ENCODE results near the gene TBCA.
"Not testable (repeated sequence)": the region's sequence is repeated elsewhere in the genome, so short reads cannot be mapped to it uniquely, and the experiment has no call there.

TBCA gene

GRCh38 chr5:77718934-77719610 lies 57.1 kb downstream of the TBCA start:
- Histone ChIP-seq H3K27ac (no peak overlapping the region), H4K20me1 (peaks cover 6 to 96% (median 46%) of the 10 kb centered on the region in 11 experiments; a peak in 20 of 22 replicates), H3K9me3 (replicated peaks in 1 of 11) (0 out of 22 replicates have a peak, but pooled peaks cover 0 to 4% (median 0%) of the 10 kb centered on the region in 11 experiments), H3K36me3 (peaks cover 6 to 30% (median 18%) of the 10 kb centered on the region in 11 experiments; a peak in 16 of 22 replicates), H3K27me3 (no peaks in the 10 kb centered on the region), H3K4me3 (no peak overlapping the region), H3K9ac (no peak overlapping the region), H3K4me1 (peaks cover 0 to 16% (median 0%) of the 10 kb centered on the region in 10 experiments; a peak in 1 of 20 replicates), H3K4me2 (no peak overlapping the region)
- TF ChIP-seq Cebpa-rat (IDR thresholded peaks at IDR 0.05), result no peak

GRCh38 chr5:77709993-77710685 lies 66.0 kb downstream of the TBCA start:
- peak overlapping the region in 6 of 11 experiments; percentile 6 to 38 (median 32); a peak in 9 of 22 replicates for H3K4me2 ChIP-seq
- no peak for TF ChIP-seq Cebpa-rat (IDR thresholded peaks at IDR 0.05)

GRCh38 chr5:77709340-77709739 lies 66.8 kb downstream of the TBCA start:
- Histone ChIP-seq H3K4me3 (no peak overlapping the region), H3K4me1 (peaks cover 0 to 19% (median 13%) of the 10 kb centered on the region in 10 experiments; a peak in 15 of 20 replicates), H3K9ac (no peak overlapping the region), H4K20me1 (peaks cover 10 to 91% (median 48%) of the 10 kb centered on the region in 11 experiments; a peak in 18 of 22 replicates), H3K4me2 (peak overlapping the region in 2 of 11 experiments; percentile 22 to 34; a peak in 3 of 22 replicates), H3K36me3 (peaks cover 43 to 70% (median 48%) of the 10 kb centered on the region in 11 experiments), H3K27ac (no peak overlapping the region), H3K9me3 (replicated peaks in 1 of 11) (peaks cover 0 to 3% (median 0%) of the 10 kb centered on the region in 11 experiments; a peak in 2 of 22 replicates), H3K27me3 (no peaks in the 10 kb centered on the region)
- TF ChIP-seq Cebpa-rat (IDR thresholded peaks at IDR 0.05), result no peak

More at GRCh38 chr5:77709993-77710685, 66.0 kb downstream of the TBCA start:
- H3K4me1 ChIP-seq, result peaks cover 0 to 19% (median 13%) of the 10 kb centered on the region in 10 experiments; a peak in 15 of 20 replicates
- H3K9me3 ChIP-seq (replicated peaks in 1 of 11), result no peaks in the 10 kb centered on the region
- H3K36me3 ChIP-seq, result peaks cover 36 to 62% (median 40%) of the 10 kb centered on the region in 11 experiments
- peaks cover 10 to 91% (median 56%) of the 10 kb centered on the region in 11 experiments; a peak in 18 of 22 replicates for H4K20me1 ChIP-seq
- no peak overlapping the region; a peak in 1 of 22 replicates for H3K9ac ChIP-seq
- H3K27me3 ChIP-seq, result no peaks in the 10 kb centered on the region
- no peak overlapping the region for H3K4me3 ChIP-seq
- no peak overlapping the region for H3K27ac ChIP-seq

- Histone ChIP-seq H4K20me1 (peaks cover 7 to 91% (median 36%) of the 10 kb centered on the region in 11 experiments; a peak in 18 of 22 replicates), H3K9me3 (replicated peaks in 1 of 11) (peaks cover 0 to 9% (median 0%) of the 10 kb centered on the region in 11 experiments; a peak in 2 of 22 replicates), H3K4me2 (no peak overlapping the region), H3K36me3 (peaks cover 59 to 77% (median 63%) of the 10 kb centered on the region in 11 experiments), H3K4me1 (peaks cover 0 to 19% (median 13%) of the 10 kb centered on the region in 10 experiments; a peak in 15 of 20 replicates), H3K27ac (no peak overlapping the region), H3K27me3 (no peaks in the 10 kb centered on the region), H3K9ac (no peak overlapping the region), H3K4me3 (no peak overlapping the region)
- no peak for TF ChIP-seq Cebpa-rat (IDR thresholded peaks at IDR 0.05)
These were observed 68.3 kb downstream of the TBCA start for GRCh38 chr5:77707791-77708190.

- H3K4me3 ChIP-seq, H3K9ac ChIP-seq, H3K27me3 ChIP-seq, H3K27ac ChIP-seq: not testable (repeated sequence)
- Histone ChIP-seq H4K20me1 (peaks cover 0 to 95% (median 5%) of the 10 kb centered on the region in 11 experiments; a peak in 12 of 22 replicates), H3K9me3 (replicated peaks in 1 of 11) (peaks cover 26 to 51% (median 42%) of the 10 kb centered on the region in 11 experiments), H3K4me2 (peak overlapping the region in 2 of 11 experiments; percentile 19 to 21; a peak in 1 of 22 replicates), H3K36me3 (peaks cover 83 to 100% (median 93%) of the 10 kb centered on the region in 11 experiments), H3K4me1 (peaks cover 0 to 13% (median 0%) of the 10 kb centered on the region in 10 experiments; a peak in 5 of 20 replicates)
These were observed 76.6 kb downstream of the TBCA start for GRCh38 chr5:77699569-77699968.

- Histone ChIP-seq H3K4me1 (peaks cover 0 to 13% (median 0%) of the 10 kb centered on the region in 10 experiments; a peak in 5 of 20 replicates), H4K20me1 (peaks cover 0 to 95% (median 9%) of the 10 kb centered on the region in 11 experiments; a peak in 12 of 22 replicates), H3K27me3 (no peaks in the 10 kb centered on the region), H3K27ac (no peak overlapping the region), H3K4me3 (no peak overlapping the region), H3K9me3 (replicated peaks in 1 of 11) (peaks cover 20 to 51% (median 42%) of the 10 kb centered on the region in 11 experiments), H3K4me2 (no peak overlapping the region), H3K36me3 (peaks cover 79 to 100% (median 92%) of the 10 kb centered on the region in 11 experiments), H3K9ac (no peak overlapping the region)
- TF ChIP-seq Cebpa-rat (IDR thresholded peaks at IDR 0.05), result no peak
These were observed 77.2 kb downstream of the TBCA start for GRCh38 chr5:77698920-77699319.

- Histone ChIP-seq H3K27me3 (no peaks in the 10 kb centered on the region), H3K9ac (no peak overlapping the region), H3K36me3 (peaks cover 79 to 100% (median 92%) of the 10 kb centered on the region in 11 experiments), H3K4me1 (peaks cover 0 to 13% (median 0%) of the 10 kb centered on the region in 10 experiments; a peak in 5 of 20 replicates), H4K20me1 (peaks cover 0 to 94% (median 9%) of the 10 kb centered on the region in 11 experiments; a peak in 12 of 22 replicates), H3K4me2 (no peak overlapping the region), H3K27ac (no peak overlapping the region), H3K9me3 (replicated peaks in 1 of 11) (peaks cover 19 to 51% (median 41%) of the 10 kb centered on the region in 11 experiments), H3K4me3 (no peak overlapping the region)
- no peak for TF ChIP-seq Cebpa-rat (IDR thresholded peaks at IDR 0.05)
These were observed 78.4 kb downstream of the TBCA start for GRCh38 chr5:77697692-77698091.

GRCh38 chr5:77696120-77696519 lies 80.0 kb downstream of the TBCA start:
- Histone ChIP-seq H3K9me3 (replicated peaks in 1 of 11) (peaks cover 19 to 47% (median 39%) of the 10 kb centered on the region in 11 experiments), H3K27ac (no peak overlapping the region), H3K4me2 (no peak overlapping the region), H4K20me1 (peaks cover 0 to 88% (median 9%) of the 10 kb centered on the region in 11 experiments; a peak in 12 of 22 replicates), H3K27me3 (no peaks in the 10 kb centered on the region), H3K4me1 (peaks cover 0 to 13% (median 0%) of the 10 kb centered on the region in 10 experiments; a peak in 5 of 20 replicates), H3K4me3 (no peak overlapping the region), H3K36me3 (peaks cover 78 to 100% (median 93%) of the 10 kb centered on the region in 11 experiments), H3K9ac (no peak overlapping the region)
- no peak for TF ChIP-seq Cebpa-rat (IDR thresholded peaks at IDR 0.05)

Measured in BLaER1 treated with 17β-estradiol and CSF1 and Interleukin-3, amounts not matched to agents 10 nM and 100 nM (cell line).